Keratinocyte (primary cell): ENCODE results near the gene SPG7. TPM values are rescaled to one million over a fixed set of nuclear protein-coding genes. Genes with fewer than 3 reads are reported as not detected.

Source experiments
- DNase-seq: peaks from one replicate; pipeline ENCODE4 v3.0.0-alpha.2; 2011; ENCODE audit warnings: low read depth, missing footprints, low spot score
- FAIRE-seq: peaks from 2 replicates; lab custom pipeline; 2011; peaks lifted over from hg19 to GRCh38; lab: Jason Lieb, UNC
- H2AFZ ChIP-seq: 2 replicates; pipeline ENCODE4 v1.6.0; 2012; ENCODE audit warnings: low read length, control low read depth, inconsistent platforms; ENCODE audit not compliant: control insufficient read depth
- H3K27ac ChIP-seq: 2 replicates; pipeline ENCODE4 v1.5.1; 2011; ENCODE audit warnings: low read length; ENCODE audit not compliant: control insufficient read depth, insufficient read depth
- H3K27me3 ChIP-seq: 3 replicates; pipeline ENCODE4 v1.6.0; 2011; ENCODE audit warnings: low read length; ENCODE audit not compliant: control insufficient read depth, insufficient read depth; ENCODE audit errors: extremely low read depth
- H3K36me3 ChIP-seq, 2 experiments: 2 replicates in 1 of 2; 3 replicates in 1 of 2; pipeline ENCODE4 v1.5.1; 2011; ENCODE audit warnings: low read length in 2 of 2, mild to moderate bottlenecking in 1 of 2; ENCODE audit not compliant: control insufficient read depth in 2 of 2, insufficient read depth in 2 of 2; ENCODE audit errors: extremely low read depth in 1 of 2
- H3K4me1 ChIP-seq: 3 replicates; pipeline ENCODE4 v1.5.1; 2011; ENCODE audit warnings: low read length; ENCODE audit not compliant: control insufficient read depth, insufficient read depth; ENCODE audit errors: extremely low read depth
- H3K4me2 ChIP-seq: 3 replicates; pipeline ENCODE4 v1.6.0; 2011; ENCODE audit warnings: low read depth, low read length; ENCODE audit not compliant: control insufficient read depth, insufficient read depth; ENCODE audit errors: extremely low read depth
- H3K4me3 ChIP-seq, 3 experiments: fragments of 200-600 bp in 1 of 3; sonication (generic) in 1 of 3; 2 replicates in 2 of 3; 3 replicates in 1 of 3; pipeline ENCODE4 v1.5.1; 2011 to 2016; ENCODE audit warnings: low read length in 3 of 3, mild to moderate bottlenecking in 3 of 3, control low read depth in 2 of 3, inconsistent platforms in 1 of 3, low read depth in 1 of 3, mixed read lengths in 1 of 3, mixed run types in 1 of 3, moderate library complexity in 1 of 3; ENCODE audit not compliant: control insufficient read depth in 2 of 3, insufficient read depth in 2 of 3; ENCODE audit errors: extremely low read depth in 1 of 3
- H3K79me2 ChIP-seq: 2 replicates; pipeline ENCODE4 v1.6.0; 2012; ENCODE audit warnings: low read length; ENCODE audit not compliant: control insufficient read depth, insufficient read depth
- H3K9ac ChIP-seq: 3 replicates; pipeline ENCODE4 v1.6.0; 2011; ENCODE audit warnings: low read length; ENCODE audit not compliant: control insufficient read depth, insufficient read depth; ENCODE audit errors: extremely low read depth
- H3K9me1 ChIP-seq: 3 replicates; pipeline ENCODE4 v1.6.0; 2011; ENCODE audit warnings: low read length; ENCODE audit not compliant: control insufficient read depth, insufficient read depth; ENCODE audit errors: extremely low read depth
- H3K9me3 ChIP-seq: 2 replicates; pipeline ENCODE4 v1.5.1; 2012; ENCODE audit warnings: low read depth, low read length; ENCODE audit not compliant: control insufficient read depth
- H4K20me1 ChIP-seq: 3 replicates; pipeline ENCODE4 v1.6.0; 2011; ENCODE audit warnings: low read length; ENCODE audit not compliant: control insufficient read depth, insufficient read depth; ENCODE audit errors: extremely low read depth
- EZH2 ChIP-seq: IDR thresholded peaks from one replicate; pipeline ENCODE4 v1.6.1; 2012; ENCODE audit warnings: inconsistent platforms, mild to moderate bottlenecking, low read length, moderate library complexity
- dilution Hi-C: fragments of 300-500 bp; cut with MboI; formaldehyde crosslinking; loops from one replicate; pipeline ENCODE4 v1.7.0; 2020; ENCODE audit warnings: low sequenced_read_pairs; ENCODE audit not compliant: extremely low pct_ligation_motif_present
- polyA plus RNA-seq, 5 experiments: library from polyadenylated mRNA; depleted of rRNA in 3 of 5; stranded (reverse) in 3 of 5; stranded (forward) in 1 of 5; unstranded in 1 of 5; fragments of >200 nt; gene quantifications; 1 replicate in 1 of 5; 2 replicates in 3 of 5; 3 replicates in 1 of 5; pipeline versions ENCODE4 v1.2.1 to v1.2.3, GENCODE V29; 2011 to 2012; ENCODE audit warnings: missing spikeins in 2 of 5, low read depth in 1 of 5, low replicate concordance in 1 of 5
- TF ChIP-seq, protein P1 (sequence below), 3 experiments: IDR thresholded peaks in 1 of 3; conservative IDR thresholded peaks in 1 of 3; optimal IDR thresholded peaks in 1 of 3; 2 replicates in 2 of 3; 3 replicates in 1 of 3; pipeline versions ENCODE3 to v1.5.1; 2011; ENCODE audit warnings: low read length in 3 of 3, mild to moderate bottlenecking in 3 of 3, moderate library complexity in 2 of 3, control low read depth in 1 of 3, inconsistent platforms in 1 of 3; ENCODE audit not compliant: insufficient read depth in 2 of 3; ENCODE audit errors: extremely low read depth in 1 of 3

Gene SPG7
- polyA plus RNA-seq, 1 donor (not counting 4 experiments of a cell fraction or from before 2014, with no cell fraction given), result 45.2 TPM

DNA sequence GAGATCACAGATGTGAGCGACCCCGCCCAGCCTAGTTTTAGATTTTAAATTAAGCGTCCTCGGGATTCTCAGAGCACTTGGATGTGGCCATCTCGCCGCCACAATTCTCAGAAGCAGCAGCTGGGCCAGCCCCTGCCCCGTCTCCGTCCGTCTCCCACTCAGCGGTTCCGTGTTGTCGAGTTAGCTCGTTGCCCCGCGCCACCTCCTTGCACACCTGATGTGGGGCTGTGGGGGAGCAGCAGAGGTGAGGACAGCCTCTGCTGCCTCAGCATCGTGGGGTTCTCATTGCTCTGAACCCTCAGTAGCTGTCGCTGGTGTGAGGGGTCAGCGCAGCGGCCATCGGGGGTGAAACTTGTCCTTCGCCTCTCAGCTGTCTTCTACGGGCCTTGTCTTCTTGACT lies 44.1 kb downstream of the SPG7 start:
- H3K79me2 ChIP-seq, result no peaks in the 10 kb centered on the region
- no peak overlapping the region for H3K27ac ChIP-seq
- H4K20me1 ChIP-seq, result no peaks in the 10 kb centered on the region
- DNase-seq, result no peak
- H3K36me3 ChIP-seq, result peaks cover 24 to 38% of the 10 kb centered on the region in 2 experiments
- dilution Hi-C loops, result no loop called here
- H3K4me3 ChIP-seq, result no peak overlapping the region
- no peak for FAIRE-seq
- no peak overlapping the region for H2AFZ ChIP-seq
- H3K9me1 ChIP-seq, result no peaks in the 10 kb centered on the region
- no peaks in the 10 kb centered on the region for H3K4me1 ChIP-seq
- H3K27me3 ChIP-seq, result no peaks in the 10 kb centered on the region
- no peak overlapping the region for H3K4me2 ChIP-seq
- no peaks in the 10 kb centered on the region for H3K9me3 ChIP-seq
- H3K9ac ChIP-seq, result no peak overlapping the region
- no peak for TF ChIP-seq EZH2
- TF ChIP-seq, protein P1, sequence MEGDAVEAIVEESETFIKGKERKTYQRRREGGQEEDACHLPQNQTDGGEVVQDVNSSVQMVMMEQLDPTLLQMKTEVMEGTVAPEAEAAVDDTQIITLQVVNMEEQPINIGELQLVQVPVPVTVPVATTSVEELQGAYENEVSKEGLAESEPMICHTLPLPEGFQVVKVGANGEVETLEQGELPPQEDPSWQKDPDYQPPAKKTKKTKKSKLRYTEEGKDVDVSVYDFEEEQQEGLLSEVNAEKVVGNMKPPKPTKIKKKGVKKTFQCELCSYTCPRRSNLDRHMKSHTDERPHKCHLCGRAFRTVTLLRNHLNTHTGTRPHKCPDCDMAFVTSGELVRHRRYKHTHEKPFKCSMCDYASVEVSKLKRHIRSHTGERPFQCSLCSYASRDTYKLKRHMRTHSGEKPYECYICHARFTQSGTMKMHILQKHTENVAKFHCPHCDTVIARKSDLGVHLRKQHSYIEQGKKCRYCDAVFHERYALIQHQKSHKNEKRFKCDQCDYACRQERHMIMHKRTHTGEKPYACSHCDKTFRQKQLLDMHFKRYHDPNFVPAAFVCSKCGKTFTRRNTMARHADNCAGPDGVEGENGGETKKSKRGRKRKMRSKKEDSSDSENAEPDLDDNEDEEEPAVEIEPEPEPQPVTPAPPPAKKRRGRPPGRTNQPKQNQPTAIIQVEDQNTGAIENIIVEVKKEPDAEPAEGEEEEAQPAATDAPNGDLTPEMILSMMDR (optimal IDR thresholded peaks at IDR 0.05 in 1 of 3, IDR thresholded peaks at IDR 0.05 in 1 of 3, conservative IDR thresholded peaks at IDR 0.05 in 1 of 3; ENCODE audit: extremely low read depth in 1 of 3, insufficient read depth in 2 of 3, low read length in 3 of 3), result no peak

- H3K27me3 ChIP-seq, result no peaks in the 10 kb centered on the region
- DNase-seq, result no peak
- H3K4me2 ChIP-seq, result no peak overlapping the region
- H3K4me3 ChIP-seq, result no peak overlapping the region
- FAIRE-seq, result no peak
- no peak overlapping the region for H3K27ac ChIP-seq
- H3K9me3 ChIP-seq, result no peaks in the 10 kb centered on the region
- H3K79me2 ChIP-seq, result no peaks in the 10 kb centered on the region
- H3K9ac ChIP-seq, result no peak overlapping the region
- dilution Hi-C loops, result no loop called here
- no peaks in the 10 kb centered on the region for H3K9me1 ChIP-seq
- TF ChIP-seq EZH2, result no peak
- TF ChIP-seq, protein P1 (optimal IDR thresholded peaks at IDR 0.05 in 1 of 3, IDR thresholded peaks at IDR 0.05 in 1 of 3, conservative IDR thresholded peaks at IDR 0.05 in 1 of 3; ENCODE audit: extremely low read depth in 1 of 3, insufficient read depth in 2 of 3, low read length in 3 of 3), result no peak
- no peak overlapping the region for H2AFZ ChIP-seq
- no peaks in the 10 kb centered on the region for H4K20me1 ChIP-seq
- H3K36me3 ChIP-seq, result peaks cover 22 to 38% of the 10 kb centered on the region in 2 experiments
- no peaks in the 10 kb centered on the region for H3K4me1 ChIP-seq
Observed at GRCh38 chr16:89552913-89553312, 44.7 kb downstream of the SPG7 start.
